Central memory CD4-positive, alpha-beta T cell (primary cell): ENCODE results near the gene MRPS24.
"Not testable (repeated sequence)": the region's sequence is repeated elsewhere in the genome, so short reads cannot be mapped to it uniquely, and the experiment has no call there.

Experiments used
- DNase-seq: peaks from one replicate; pipeline ENCODE4 v3.0.0; 2022

The MRPS24 gene

GRCh38 chr7:43830917-43831316, 38.4 kb downstream of the MRPS24 start:
- not testable (repeated sequence) for DNase-seq

GRCh38 chr7:43825391-43825808, 43.9 kb downstream of the MRPS24 start:
- DNase-seq, result no peak

GRCh38 chr7:43824963-43825362, 44.4 kb downstream of the MRPS24 start:
- DNase-seq, result no peak

- DNase-seq, result not testable (repeated sequence)
Observed at GRCh38 chr7:43824513-43824912, 44.8 kb downstream of the MRPS24 start.

- DNase-seq, result no peak
Observed at GRCh38 chr7:43823941-43824340, 45.4 kb downstream of the MRPS24 start.

- not testable (repeated sequence) for DNase-seq
Observed at GRCh38 chr7:43823425-43823824, 45.9 kb downstream of the MRPS24 start.
